Measurements from ENCODE around the gene CKB. TPM values are rescaled to one million over a fixed set of nuclear protein-coding genes. Genes with fewer than 3 reads are reported as not detected.

Gene CKB
- total RNA-seq, 1 donor from 2014 or later, result 178 TPM

DNA sequence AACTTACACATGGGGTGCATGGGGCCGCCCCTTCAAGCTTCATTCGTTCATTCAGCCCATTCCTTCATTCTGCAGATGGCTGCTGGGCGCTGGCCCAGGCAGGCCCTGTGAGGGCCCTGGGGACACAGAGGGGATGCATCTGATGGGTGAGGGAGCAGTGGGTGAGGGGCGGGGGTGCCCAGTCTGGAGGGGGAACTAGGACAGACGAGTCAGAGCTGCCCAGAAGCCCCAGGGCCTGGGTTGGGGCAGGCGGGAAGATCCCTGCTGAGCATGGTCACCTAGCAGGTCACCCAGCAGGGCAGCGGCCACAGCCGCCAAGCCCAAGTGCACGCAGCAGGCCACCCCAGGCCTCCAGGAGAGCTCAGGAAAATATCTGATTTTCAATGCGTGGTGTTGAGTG, 20.5 kb upstream of the CKB start:
- no peak overlapping the region for H3K27ac Mint-ChIP-seq (ENCODE audit: unreplicated experiment)
- Histone ChIP-seq H4K20me1 (ENCODE audit: insufficient read depth, low read length) (peaks cover 13% of the 10 kb centered on the region), H3K4me3 (ENCODE audit: insufficient read depth, low read depth, low read length) (no peak overlapping the region), H3K27ac (ENCODE audit: low read depth, low read length) (no peak overlapping the region), H3K4me1 (ENCODE audit: insufficient read depth, low read length) (peaks cover 28% of the 10 kb centered on the region), H3K36me3 (ENCODE audit: insufficient read depth, low read length) (no peaks in the 10 kb centered on the region), H3K9me3 (ENCODE audit: insufficient read depth, low read depth, low read length) (no peaks in the 10 kb centered on the region), H3K4me2 (ENCODE audit: low read length) (peak overlapping the region; percentile 22), H3K9ac (ENCODE audit: low read length) (no peak overlapping the region), H3K27me3 (ENCODE audit: insufficient read depth, low read length) (no peaks in the 10 kb centered on the region), H2AFZ (ENCODE audit: low read depth, low read length) (no peak overlapping the region), H3K79me2 (ENCODE audit: insufficient read depth, low read length) (no peaks in the 10 kb centered on the region)
- H3K9me3 Mint-ChIP-seq (ENCODE audit: unreplicated experiment), result no peaks in the 10 kb centered on the region
- no peak for DNase-seq (ENCODE audit: low read depth)
- peaks cover 7% of the 10 kb centered on the region for H3K4me1 Mint-ChIP-seq (ENCODE audit: low read depth, unreplicated experiment)
- H3K36me3 Mint-ChIP-seq (ENCODE audit: low read depth, unreplicated experiment), result no peaks in the 10 kb centered on the region
- no peaks in the 10 kb centered on the region for H3K27me3 Mint-ChIP-seq (ENCODE audit: low read depth, unreplicated experiment)
- TF ChIP-seq EZH2 (IDR thresholded peaks at IDR 0.05; ENCODE audit: insufficient read depth, low read length), result no peak
- TF ChIP-seq, protein P1, sequence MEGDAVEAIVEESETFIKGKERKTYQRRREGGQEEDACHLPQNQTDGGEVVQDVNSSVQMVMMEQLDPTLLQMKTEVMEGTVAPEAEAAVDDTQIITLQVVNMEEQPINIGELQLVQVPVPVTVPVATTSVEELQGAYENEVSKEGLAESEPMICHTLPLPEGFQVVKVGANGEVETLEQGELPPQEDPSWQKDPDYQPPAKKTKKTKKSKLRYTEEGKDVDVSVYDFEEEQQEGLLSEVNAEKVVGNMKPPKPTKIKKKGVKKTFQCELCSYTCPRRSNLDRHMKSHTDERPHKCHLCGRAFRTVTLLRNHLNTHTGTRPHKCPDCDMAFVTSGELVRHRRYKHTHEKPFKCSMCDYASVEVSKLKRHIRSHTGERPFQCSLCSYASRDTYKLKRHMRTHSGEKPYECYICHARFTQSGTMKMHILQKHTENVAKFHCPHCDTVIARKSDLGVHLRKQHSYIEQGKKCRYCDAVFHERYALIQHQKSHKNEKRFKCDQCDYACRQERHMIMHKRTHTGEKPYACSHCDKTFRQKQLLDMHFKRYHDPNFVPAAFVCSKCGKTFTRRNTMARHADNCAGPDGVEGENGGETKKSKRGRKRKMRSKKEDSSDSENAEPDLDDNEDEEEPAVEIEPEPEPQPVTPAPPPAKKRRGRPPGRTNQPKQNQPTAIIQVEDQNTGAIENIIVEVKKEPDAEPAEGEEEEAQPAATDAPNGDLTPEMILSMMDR (IDR thresholded peaks at IDR 0.05; ENCODE audit: insufficient read depth, low read depth, low read length), result no peak
- H3K4me3 Mint-ChIP-seq (ENCODE audit: unreplicated experiment), result no peak overlapping the region
- no peak for FAIRE-seq

DNA sequence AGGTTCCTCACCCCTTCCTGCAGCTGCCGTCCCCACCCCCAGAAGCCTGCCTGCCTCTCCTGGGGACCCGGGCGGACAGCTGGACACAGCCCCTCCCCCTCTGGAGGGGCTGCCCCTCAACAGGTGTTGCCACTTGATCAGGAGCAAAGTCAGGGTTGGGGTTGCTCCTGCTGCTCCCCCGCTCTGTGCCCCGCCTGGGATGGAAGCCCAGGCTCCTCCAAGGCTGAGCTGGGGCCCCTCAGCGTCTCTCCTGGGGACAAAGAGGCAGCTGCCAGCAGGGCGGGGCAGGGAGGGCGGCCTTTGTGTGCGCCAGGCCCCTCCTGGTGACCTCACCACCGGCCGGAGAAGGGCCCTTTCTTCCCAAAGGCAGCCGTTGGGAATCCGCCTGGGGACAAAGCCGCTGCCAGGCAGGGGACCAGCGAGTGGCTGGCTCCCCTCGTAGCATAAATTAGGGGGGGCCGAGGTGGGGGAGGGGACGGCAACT, 20.0 kb upstream of the CKB start:
- H3K36me3 Mint-ChIP-seq (ENCODE audit: low read depth, unreplicated experiment), result no peaks in the 10 kb centered on the region
- H3K4me1 Mint-ChIP-seq (ENCODE audit: low read depth, unreplicated experiment), result peaks cover 7% of the 10 kb centered on the region
- H4K20me1 ChIP-seq (ENCODE audit: insufficient read depth, low read length), result peaks cover 13% of the 10 kb centered on the region
- H3K9me3 Mint-ChIP-seq (ENCODE audit: unreplicated experiment), result no peaks in the 10 kb centered on the region
- no peak overlapping the region for H3K4me3 ChIP-seq (ENCODE audit: insufficient read depth, low read depth, low read length)
- H3K36me3 ChIP-seq (ENCODE audit: insufficient read depth, low read length), result no peaks in the 10 kb centered on the region
- H2AFZ ChIP-seq (ENCODE audit: low read depth, low read length), result peak overlapping the region; percentile 32
- no peak for FAIRE-seq
- no peaks in the 10 kb centered on the region for H3K79me2 ChIP-seq (ENCODE audit: insufficient read depth, low read length)
- H3K27me3 Mint-ChIP-seq (ENCODE audit: low read depth, unreplicated experiment), result no peaks in the 10 kb centered on the region
- DNase-seq (ENCODE audit: low read depth), result no peak
- no peak overlapping the region for H3K4me3 Mint-ChIP-seq (ENCODE audit: unreplicated experiment)
- TF ChIP-seq, protein P1 (IDR thresholded peaks at IDR 0.05; ENCODE audit: insufficient read depth, low read depth, low read length), result no peak
- TF ChIP-seq EZH2 (IDR thresholded peaks at IDR 0.05; ENCODE audit: insufficient read depth, low read length), result no peak
- peak overlapping the region; percentile 22 for H3K4me2 ChIP-seq (ENCODE audit: low read length)
- no peak overlapping the region for H3K27ac Mint-ChIP-seq (ENCODE audit: unreplicated experiment)
- no peak overlapping the region for H3K9ac ChIP-seq (ENCODE audit: low read length)
- H3K27me3 ChIP-seq (ENCODE audit: insufficient read depth, low read length), result no peaks in the 10 kb centered on the region
- no peak overlapping the region for H3K27ac ChIP-seq (ENCODE audit: low read depth, low read length)
- H3K9me3 ChIP-seq (ENCODE audit: insufficient read depth, low read depth, low read length), result no peaks in the 10 kb centered on the region
- H3K4me1 ChIP-seq (ENCODE audit: insufficient read depth, low read length), result peaks cover 28% of the 10 kb centered on the region

DNA sequence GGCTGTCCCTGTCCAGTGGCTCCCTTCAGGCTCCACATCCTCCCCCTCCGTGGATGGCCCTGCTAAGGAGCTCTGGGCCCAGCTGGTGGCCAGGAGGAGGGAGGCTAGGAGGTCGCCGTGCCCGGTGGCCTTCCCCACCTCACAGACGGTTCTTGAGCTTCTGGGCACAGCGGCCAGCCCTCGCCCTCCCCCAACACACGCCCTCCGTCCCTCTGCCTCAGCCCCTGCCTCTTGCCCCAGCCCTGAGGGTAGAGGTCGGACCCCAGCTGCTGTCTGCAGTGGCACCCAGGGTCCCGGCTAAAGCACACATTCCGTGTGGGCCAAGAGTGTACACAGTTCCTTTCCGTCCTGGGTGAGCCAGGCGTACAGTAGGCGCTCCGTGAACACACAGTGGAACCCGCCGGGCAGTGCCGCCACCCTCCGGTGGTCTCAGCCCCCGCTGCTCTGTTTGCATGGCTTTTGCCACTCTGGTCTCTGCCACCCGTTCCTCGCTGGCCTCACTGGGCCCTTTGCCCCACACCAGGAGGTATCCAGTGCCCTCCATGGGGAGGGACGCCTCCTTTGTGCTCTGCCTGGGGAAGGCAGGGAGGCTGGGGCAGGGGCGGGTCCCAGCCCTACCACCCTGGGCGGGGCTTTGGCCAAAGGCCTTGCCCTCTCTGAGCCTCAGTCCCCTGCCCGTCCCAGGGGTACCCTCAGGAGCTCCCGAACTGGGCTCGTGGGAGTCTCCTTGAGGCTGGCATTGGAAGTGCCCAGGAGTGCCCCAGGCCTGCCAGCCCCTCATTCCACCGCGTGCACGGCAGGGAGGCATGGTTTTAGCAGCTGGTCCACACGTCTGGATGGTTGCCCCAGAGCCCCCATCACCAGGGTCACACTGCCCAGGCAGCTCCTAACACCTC, 19.3 kb upstream of the CKB start:
- Mint-ChIP-seq H3K27ac (ENCODE audit: unreplicated experiment) (no peak overlapping the region), H3K27me3 (ENCODE audit: low read depth, unreplicated experiment) (no peaks in the 10 kb centered on the region), H3K4me3 (ENCODE audit: unreplicated experiment) (no peak overlapping the region), H3K36me3 (ENCODE audit: low read depth, unreplicated experiment) (peaks cover under 1% of the 10 kb centered on the region), H3K4me1 (ENCODE audit: low read depth, unreplicated experiment) (peaks cover 7% of the 10 kb centered on the region), H3K9me3 (ENCODE audit: unreplicated experiment) (no peaks in the 10 kb centered on the region)
- no peaks in the 10 kb centered on the region for H3K27me3 ChIP-seq (ENCODE audit: insufficient read depth, low read length)
- H3K9ac ChIP-seq (ENCODE audit: low read length), result peak overlapping the region; percentile 26
- TF ChIP-seq EZH2 (IDR thresholded peaks at IDR 0.05; ENCODE audit: insufficient read depth, low read length), result no peak
- TF ChIP-seq, protein P1 (IDR thresholded peaks at IDR 0.05; ENCODE audit: insufficient read depth, low read depth, low read length), result no peak
- no peak for DNase-seq (ENCODE audit: low read depth)
- FAIRE-seq, result no peak
- no peaks in the 10 kb centered on the region for H3K9me3 ChIP-seq (ENCODE audit: insufficient read depth, low read depth, low read length)
- H3K79me2 ChIP-seq (ENCODE audit: insufficient read depth, low read length), result no peaks in the 10 kb centered on the region
- peaks cover 7% of the 10 kb centered on the region for H4K20me1 ChIP-seq (ENCODE audit: insufficient read depth, low read length)
- peak overlapping the region; percentile 22 for H3K4me2 ChIP-seq (ENCODE audit: low read length)
- H3K4me1 ChIP-seq (ENCODE audit: insufficient read depth, low read length), result peaks cover 28% of the 10 kb centered on the region
- peak overlapping the region; percentile 32 for H2AFZ ChIP-seq (ENCODE audit: low read depth, low read length)
- no peaks in the 10 kb centered on the region for H3K36me3 ChIP-seq (ENCODE audit: insufficient read depth, low read length)
- no peak overlapping the region for H3K4me3 ChIP-seq (ENCODE audit: insufficient read depth, low read depth, low read length)
- peak overlapping the region; percentile 2 for H3K27ac ChIP-seq (ENCODE audit: low read depth, low read length)

All from astrocyte (in vitro differentiated cells and primary cell).